ENCODE data around the gene UBR3.

UBR3 gene

GRCh38 chr2:170047331-170048065, 220.2 kb downstream of the UBR3 start:
- no peak for TF ChIP-seq EZH2phosphoT487 (IDR thresholded peaks at IDR 0.05; ENCODE audit: borderline replicate concordance)
- TF ChIP-seq CTCF (conservative IDR thresholded peaks at IDR 0.05; ENCODE audit: low read length): no peak
- Histone ChIP-seq H2AFZ (ENCODE audit: low read length) (no peak overlapping the region), H3K4me1 (ENCODE audit: insufficient read depth, low read length, poor library complexity, severe bottlenecking) (no peaks in the 10 kb centered on the region), H3K9ac (ENCODE audit: low read depth, low read length, poor library complexity, severe bottlenecking) (no peak overlapping the region), H3F3A (ENCODE audit: low read depth) (no peaks in the 10 kb centered on the region), H4K20me1 (ENCODE audit: insufficient read depth, low read length, poor library complexity, severe bottlenecking) (no peaks in the 10 kb centered on the region), H3K9me2 (replicated peaks; ENCODE audit: low read depth, low read length) (no peaks in the 10 kb centered on the region), H3K36me3 (ENCODE audit: insufficient read depth, low read length) (peaks cover 3% of the 10 kb centered on the region; the same call in 1 of the 2 replicates), H3K9me3 (ENCODE audit: insufficient read depth, low read depth, low read length) (no peaks in the 10 kb centered on the region), H3K4me3 (ENCODE audit: low read length, poor library complexity, severe bottlenecking) (no peak overlapping the region), H3K27me3 (ENCODE audit: insufficient read depth, low read length, poor library complexity, severe bottlenecking) (no peaks in the 10 kb centered on the region), H3K4me2 (ENCODE audit: low read depth, low read length, poor library complexity, severe bottlenecking) (no peak overlapping the region), H3K79me2 (ENCODE audit: insufficient read depth, low read length) (no peaks in the 10 kb centered on the region)

GRCh38 chr2:170052151-170052550, 224.9 kb downstream of the UBR3 start:
- H2AFZ ChIP-seq (ENCODE audit: low read length): no peak overlapping the region
- no peaks in the 10 kb centered on the region for H3K9me2 ChIP-seq (replicated peaks; ENCODE audit: low read depth, low read length)
- no peaks in the 10 kb centered on the region for H3K4me1 ChIP-seq (ENCODE audit: insufficient read depth, low read length, poor library complexity, severe bottlenecking)
- no peak overlapping the region for H3K4me2 ChIP-seq (ENCODE audit: low read depth, low read length, poor library complexity, severe bottlenecking)
- no peaks in the 10 kb centered on the region for H3F3A ChIP-seq (ENCODE audit: low read depth)
- no peaks in the 10 kb centered on the region for H4K20me1 ChIP-seq (ENCODE audit: insufficient read depth, low read length, poor library complexity, severe bottlenecking)
- H3K9me3 ChIP-seq (ENCODE audit: insufficient read depth, low read depth, low read length): no peaks in the 10 kb centered on the region
- H3K4me3 ChIP-seq (ENCODE audit: low read length, poor library complexity, severe bottlenecking): no peak overlapping the region
- peaks cover 3% of the 10 kb centered on the region; the same call in 1 of the 2 replicates for H3K36me3 ChIP-seq (ENCODE audit: insufficient read depth, low read length)
- no peaks in the 10 kb centered on the region for H3K27me3 ChIP-seq (ENCODE audit: insufficient read depth, low read length, poor library complexity, severe bottlenecking)
- no peak overlapping the region for H3K9ac ChIP-seq (ENCODE audit: low read depth, low read length, poor library complexity, severe bottlenecking)
- no peaks in the 10 kb centered on the region for H3K79me2 ChIP-seq (ENCODE audit: insufficient read depth, low read length)
- no peak for TF ChIP-seq EZH2phosphoT487 (IDR thresholded peaks at IDR 0.05; ENCODE audit: borderline replicate concordance)
- no peak for TF ChIP-seq CTCF (conservative IDR thresholded peaks at IDR 0.05; ENCODE audit: low read length)

- TF ChIP-seq CTCF (conservative IDR thresholded peaks at IDR 0.05; ENCODE audit: low read length) (no peak), EZH2phosphoT487 (IDR thresholded peaks at IDR 0.05; ENCODE audit: borderline replicate concordance) (no peak)
- no peaks in the 10 kb centered on the region; the same call in 1 of the 2 replicates for H3K36me3 ChIP-seq (ENCODE audit: insufficient read depth, low read length)
- H3K4me3 ChIP-seq (ENCODE audit: low read length, poor library complexity, severe bottlenecking): no peak overlapping the region
- H3K9ac ChIP-seq (ENCODE audit: low read depth, low read length, poor library complexity, severe bottlenecking): no peak overlapping the region
- no peak overlapping the region for H3K4me2 ChIP-seq (ENCODE audit: low read depth, low read length, poor library complexity, severe bottlenecking)
- H3K9me2 ChIP-seq (replicated peaks; ENCODE audit: low read depth, low read length): no peaks in the 10 kb centered on the region
- H4K20me1 ChIP-seq (ENCODE audit: insufficient read depth, low read length, poor library complexity, severe bottlenecking): no peaks in the 10 kb centered on the region
- H3K9me3 ChIP-seq (ENCODE audit: insufficient read depth, low read depth, low read length): no peaks in the 10 kb centered on the region
- no peaks in the 10 kb centered on the region for H3F3A ChIP-seq (ENCODE audit: low read depth)
- H3K4me1 ChIP-seq (ENCODE audit: insufficient read depth, low read length, poor library complexity, severe bottlenecking): no peaks in the 10 kb centered on the region
- no peaks in the 10 kb centered on the region for H3K79me2 ChIP-seq (ENCODE audit: insufficient read depth, low read length)
- no peaks in the 10 kb centered on the region for H3K27me3 ChIP-seq (ENCODE audit: insufficient read depth, low read length, poor library complexity, severe bottlenecking)
- H2AFZ ChIP-seq (ENCODE audit: low read length): no peak overlapping the region
Measured at GRCh38 chr2:170054997-170055396, 227.7 kb downstream of the UBR3 start.

Data from Loucy (cell line).